HEK293 (cell line): Measurements from ENCODE around the gene SRRD.

Experiments
- CTCF ChIA-PET: fragments of 350-600 bp; formaldehyde crosslinking; extraction: SDS; loops from one replicate; lab custom pipeline; 2021; ENCODE audit warnings: antibody characterized with exemption; lab: Yijun Ruan, JAX
- POLR2A ChIA-PET: fragments of 300-600 bp; formaldehyde crosslinking; extraction: SDS; loops from one replicate; lab custom pipeline; 2020; ENCODE audit warnings: antibody characterized with exemption, inconsistent platforms; lab: Yijun Ruan, JAX
- H3K27ac ChIP-seq: fragments of 200-500 bp; sonication (Bioruptor generic); 2 replicates; pipeline ENCODE4 v1.5.1; 2014; ENCODE audit warnings: low read depth, low read length, control low read depth, inconsistent platforms; ENCODE audit errors: extremely low read depth
- H3K36me3 ChIP-seq, 2 experiments: fragments of 200-500 bp in 1 of 2; sonication (Bioruptor generic) in 1 of 2; 1 replicate in 1 of 2; 2 replicates in 1 of 2; pipeline ENCODE4 v1.5.1; 2014 to 2017; ENCODE audit warnings: inconsistent platforms in 2 of 2, low read length in 2 of 2; ENCODE audit not compliant: control insufficient read depth in 2 of 2, insufficient read depth in 1 of 2
- H3K4me1 ChIP-seq: fragments of 200-500 bp; sonication (Bioruptor generic); 2 replicates; pipeline ENCODE4 v1.5.1; 2014; ENCODE audit warnings: mild to moderate bottlenecking, low read length, inconsistent platforms; ENCODE audit not compliant: control insufficient read depth, insufficient read depth
- H3K4me3 ChIP-seq: 2 replicates; pipeline ENCODE4 v1.5.1; 2011; ENCODE audit warnings: low read depth, mild to moderate bottlenecking, control low read depth, low read length, moderate library complexity
- H3K9me3 ChIP-seq: fragments of 200-500 bp; sonication (Bioruptor generic); 2 replicates; pipeline ENCODE4 v1.5.1; 2014; ENCODE audit warnings: low read depth, low read length, inconsistent platforms; ENCODE audit not compliant: control insufficient read depth, insufficient read depth
- BCL6B ChIP-seq: fragments of 450-650 bp; formaldehyde crosslinking; IDR thresholded peaks from 2 replicates; pipeline ENCODE4 v1.5.1; 2017; ENCODE audit warnings: missing biosample characterization, missing genetic modification characterization
- HOXA7 ChIP-seq: sonication (generic); formaldehyde crosslinking; IDR thresholded peaks from 2 replicates; pipeline ENCODE4 v1.8.1; 2022; ENCODE audit warnings: missing genetic modification reagents, borderline replicate concordance
- INSM2 ChIP-seq: fragments of 450-650 bp; formaldehyde crosslinking; IDR thresholded peaks from 2 replicates; pipeline ENCODE4 v1.5.1; 2016; ENCODE audit warnings: missing biosample characterization, missing genetic modification characterization
- PATZ1 ChIP-seq: fragments of 450-650 bp; formaldehyde crosslinking; IDR thresholded peaks from 2 replicates; pipeline ENCODE4 v1.5.1; 2016; ENCODE audit warnings: missing biosample characterization, missing genetic modification characterization
- PBX3 ChIP-seq: sonication (generic); formaldehyde crosslinking; IDR thresholded peaks from 2 replicates; pipeline ENCODE4 v1.8.1; 2022; ENCODE audit warnings: mild to moderate bottlenecking, moderate library complexity, missing genetic modification reagents
- ZBTB11 ChIP-seq: fragments of 450-650 bp; formaldehyde crosslinking; conservative IDR thresholded peaks from 2 replicates; pipeline ENCODE4 v1.5.1; 2016; ENCODE audit warnings: low read depth, missing biosample characterization, missing genetic modification characterization
- ZFHX2 ChIP-seq: fragments of 450-650 bp; formaldehyde crosslinking; conservative IDR thresholded peaks from 2 replicates; pipeline ENCODE4 v1.5.1; 2016; ENCODE audit warnings: missing biosample characterization, missing genetic modification characterization
- ZFP41 ChIP-seq: fragments of 450-650 bp; formaldehyde crosslinking; IDR thresholded peaks from 2 replicates; pipeline ENCODE4 v1.5.1; 2016; ENCODE audit warnings: missing biosample characterization, missing genetic modification characterization, borderline replicate concordance
- ZNF157 ChIP-seq: fragments of 450-650 bp; formaldehyde crosslinking; IDR thresholded peaks from 2 replicates; pipeline ENCODE4 v1.5.1; 2016; ENCODE audit warnings: missing biosample characterization, missing genetic modification characterization
- ZNF16 ChIP-seq: fragments of 450-650 bp; formaldehyde crosslinking; IDR thresholded peaks from 2 replicates; pipeline ENCODE4 v1.5.1; 2016; ENCODE audit warnings: low read depth, missing biosample characterization, missing genetic modification characterization
- ZNF18 ChIP-seq: fragments of 450-650 bp; formaldehyde crosslinking; IDR thresholded peaks from 2 replicates; pipeline ENCODE4 v1.5.1; 2016; ENCODE audit warnings: missing biosample characterization, missing genetic modification characterization
- ZNF214 ChIP-seq: fragments of 450-650 bp; formaldehyde crosslinking; IDR thresholded peaks from 2 replicates; pipeline ENCODE4 v1.5.1; 2017; ENCODE audit warnings: missing biosample characterization, mild to moderate bottlenecking, missing genetic modification characterization, borderline replicate concordance
- ZNF292 ChIP-seq: fragments of 450-650 bp; formaldehyde crosslinking; IDR thresholded peaks from 2 replicates; pipeline ENCODE4 v1.5.1; 2016; ENCODE audit warnings: low read depth, missing biosample characterization, missing genetic modification characterization, borderline replicate concordance
- ZNF302 ChIP-seq: fragments of 450-650 bp; formaldehyde crosslinking; IDR thresholded peaks from 2 replicates; pipeline ENCODE4 v1.5.1; 2016; ENCODE audit warnings: missing biosample characterization, missing genetic modification characterization, low read depth
- ZNF311 ChIP-seq: fragments of 450-650 bp; formaldehyde crosslinking; IDR thresholded peaks from 2 replicates; pipeline ENCODE4 v1.5.1; 2017; ENCODE audit warnings: missing biosample characterization, missing genetic modification characterization, borderline replicate concordance
- ZNF391 ChIP-seq: fragments of 450-650 bp; formaldehyde crosslinking; IDR thresholded peaks from 2 replicates; pipeline ENCODE4 v1.5.1; 2016; ENCODE audit warnings: low read depth, missing biosample characterization, missing genetic modification characterization, borderline replicate concordance
- ZNF473 ChIP-seq: fragments of 450-650 bp; formaldehyde crosslinking; IDR thresholded peaks from 2 replicates; pipeline ENCODE4 v1.5.1; 2017; ENCODE audit warnings: missing biosample characterization, missing genetic modification characterization
- ZNF510 ChIP-seq: fragments of 450-650 bp; formaldehyde crosslinking; IDR thresholded peaks from 2 replicates; pipeline ENCODE4 v1.5.1; 2018; ENCODE audit warnings: mild to moderate bottlenecking, missing genetic modification characterization, missing biosample characterization; ENCODE audit not compliant: insufficient replicate concordance
- ZNF626 ChIP-seq: fragments of 450-650 bp; sonication (Bioruptor Pico); formaldehyde crosslinking; IDR thresholded peaks from 2 replicates; pipeline ENCODE4 v1.5.1; 2018; ENCODE audit warnings: missing biosample characterization, missing genetic modification characterization, inconsistent platforms
- ZNF776 ChIP-seq: fragments of 450-650 bp; formaldehyde crosslinking; IDR thresholded peaks from 2 replicates; pipeline ENCODE4 v1.5.0; 2017; ENCODE audit warnings: missing biosample characterization, missing genetic modification characterization, borderline replicate concordance
- ZNF777 ChIP-seq: fragments of 450-650 bp; formaldehyde crosslinking; IDR thresholded peaks from 2 replicates; pipeline ENCODE4 v1.5.1; 2017; ENCODE audit warnings: missing biosample characterization, missing genetic modification characterization, borderline replicate concordance
- ZNF785 ChIP-seq: fragments of 450-650 bp; formaldehyde crosslinking; IDR thresholded peaks from 2 replicates; pipeline ENCODE4 v1.5.1; 2016; ENCODE audit warnings: missing biosample characterization, missing genetic modification characterization
- ZSCAN30 ChIP-seq: fragments of 450-650 bp; IDR thresholded peaks from 2 replicates; pipeline ENCODE4 v1.5.1; 2018; ENCODE audit warnings: missing biosample characterization, mild to moderate bottlenecking, missing genetic modification characterization, moderate library complexity

SRRD gene

GRCh38 chr22:26535603-26535908 is 51.9 kb downstream of the SRRD start:
- Histone ChIP-seq H3K36me3 (peaks cover 5 to 20% of the 10 kb centered on the region in 2 experiments; a peak in 2 of 3 replicates), H3K9me3 (no peaks in the 10 kb centered on the region), H3K4me1 (no peaks in the 10 kb centered on the region), H3K27ac (no peak overlapping the region), H3K4me3 (no peak overlapping the region)
- TF ChIP-seq ZNF777 (no peak), ZNF776 (tag by site-specific recombination) (no peak), ZNF473 (tag by site-specific recombination) (no peak), ZNF311 (tag by site-specific recombination) (no peak), ZSCAN30 (tag by site-specific recombination) (no peak), BCL6B (tag by site-specific recombination) (no peak), ZNF785 (tag by site-specific recombination) (no peak), ZNF16 (tag by site-specific recombination) (no peak), ZNF292 (tag by site-specific recombination) (no peak), PATZ1 (tag by site-specific recombination) (no peak), ZNF391 (tag by site-specific recombination) (no peak), ZBTB11 (tag by site-specific recombination) (no peak), ZFP41 (no peak)
- ChIA-PET CTCF (no interaction called here), POLR2A (no interaction called here)

- Histone ChIP-seq H3K4me3 (no peak overlapping the region), H3K4me1 (no peaks in the 10 kb centered on the region), H3K36me3 (peaks cover 5 to 23% of the 10 kb centered on the region in 2 experiments; a peak in 2 of 3 replicates), H3K9me3 (no peaks in the 10 kb centered on the region), H3K27ac (no peak overlapping the region)
- CTCF ChIA-PET, result interaction anchor here (0.6 kb wide), 1 partner anchor 660 kb away, joined by 3 read pairs; no protein-coding TSS in a partner anchor
- POLR2A ChIA-PET, result no interaction called here
- no peak for TF ChIP-seq HOXA7
- TF ChIP-seq ZNF214 (tag by site-specific recombination), result no peak
- TF ChIP-seq ZNF157 (tag by site-specific recombination), result no peak
- no peak for TF ChIP-seq ZNF302 (tag by site-specific recombination)
- no peak for TF ChIP-seq ZNF18 (tag by site-specific recombination)
- no peak for TF ChIP-seq ZNF626 (tag by site-specific recombination)
- TF ChIP-seq ZFHX2, result no peak
- TF ChIP-seq ZNF777, result no peak
- no peak for TF ChIP-seq ZNF510 (tag by site-specific recombination)
- no peak for TF ChIP-seq INSM2 (tag by site-specific recombination)
- no peak for TF ChIP-seq PBX3 (CRISPR knock-in tag)
These were observed 52.5 kb downstream of the SRRD start for GRCh38 chr22:26536056-26536761.
